Hepatocyte (in vitro differentiated cells): ENCODE measurements around the gene MRPL55. TPM values are rescaled to one million over a fixed set of nuclear protein-coding genes. Genes with fewer than 3 reads are reported as not detected.

Experiments
- DNase-seq: peaks from one replicate; pipeline ENCODE4 v3.0.0-alpha.2; 2016; ENCODE audit warnings: low spot score
- H2AFZ ChIP-seq: fragments of 200-600 bp; sonication (generic); 2 replicates; pipeline ENCODE4 v1.6.0; 2016; ENCODE audit warnings: antibody characterized with exemption, mild to moderate bottlenecking
- H3K27ac ChIP-seq: fragments of 200-600 bp; sonication (generic); 2 replicates; pipeline ENCODE4 v1.5.1; 2016; ENCODE audit warnings: mild to moderate bottlenecking
- H3K27me3 ChIP-seq: fragments of 200-600 bp; sonication (generic); 2 replicates; pipeline ENCODE4 v1.6.1; 2016
- H3K36me3 ChIP-seq: fragments of 200-600 bp; sonication (generic); replicated peaks from 2 replicates; pipeline ENCODE4 v1.5.1; 2016; ENCODE audit warnings: low read depth; ENCODE audit not compliant: insufficient read depth
- H3K4me1 ChIP-seq: fragments of 200-600 bp; sonication (generic); 2 replicates; pipeline ENCODE4 v1.5.1; 2016; ENCODE audit warnings: mild to moderate bottlenecking, moderate library complexity; ENCODE audit not compliant: insufficient read depth
- H3K4me2 ChIP-seq: fragments of 200-600 bp; sonication (generic); 2 replicates; pipeline ENCODE4 v1.6.0; 2016
- H3K4me3 ChIP-seq: fragments of 200-600 bp; sonication (generic); 2 replicates; pipeline ENCODE4 v1.5.1; 2016; ENCODE audit warnings: mild to moderate bottlenecking
- H3K79me2 ChIP-seq: fragments of 200-600 bp; sonication (generic); 2 replicates; pipeline ENCODE4 v1.6.0; 2017; ENCODE audit warnings: mild to moderate bottlenecking
- H3K9me2 ChIP-seq: fragments of 200-600 bp; sonication (generic); replicated peaks from 2 replicates; pipeline ENCODE4 v1.6.0; 2017; ENCODE audit warnings: mild to moderate bottlenecking; ENCODE audit not compliant: insufficient read depth
- H3K9me3 ChIP-seq: fragments of 200-600 bp; sonication (generic); 2 replicates; pipeline ENCODE4 v1.5.1; 2016; ENCODE audit warnings: low read depth, mild to moderate bottlenecking
- H4K20me1 ChIP-seq: fragments of 200-600 bp; sonication (generic); 2 replicates; pipeline ENCODE4 v1.6.0; 2016; ENCODE audit warnings: mild to moderate bottlenecking; ENCODE audit not compliant: insufficient read depth, poor library complexity, severe bottlenecking
- EZH2 ChIP-seq: fragments of 200-600 bp; sonication (generic); IDR thresholded peaks from 2 replicates; pipeline ENCODE4 v1.6.1; 2016; ENCODE audit warnings: antibody characterized with exemption, mild to moderate bottlenecking, borderline replicate concordance
- EZH2phosphoT487 ChIP-seq: fragments of 200-600 bp; sonication (generic); IDR thresholded peaks from one replicate; pipeline ENCODE4 v1.6.1; 2018; ENCODE audit warnings: antibody characterized with exemption, mild to moderate bottlenecking, low read depth, moderate library complexity; ENCODE audit not compliant: unreplicated experiment, severe bottlenecking
- WGBS: methylation state at CpG from one replicate; pipeline ENCODE4 v1.1.6; 2016; ENCODE audit warnings: low lambda C conversion rate; ENCODE audit errors: missing lambda C conversion rate; 5-methylcytosine and 5-hydroxymethylcytosine counted together
- polyA plus RNA-seq: library from polyadenylated mRNA; unstranded; fragments of >200 nt; fragmentation: Nextera tagmentation; extraction: Ambion mirVana; gene quantifications from 2 replicates; pipeline ENCODE4 v1.2.1, GENCODE V29; 2016
- total RNA-seq: library from RNA; depleted of rRNA; stranded (reverse); fragments of >200 nt; gene quantifications from 2 replicates; pipeline ENCODE4 v1.2.3, GENCODE V29; 2014
- TF ChIP-seq, protein P1 (sequence below): fragments of 200-600 bp; sonication (generic); IDR thresholded peaks from 2 replicates; pipeline ENCODE4 v1.5.1; 2016; ENCODE audit warnings: antibody characterized with exemption, mild to moderate bottlenecking; ENCODE audit not compliant: poor library complexity

Gene MRPL55
- total and polyA plus RNA-seq, 2 experiments from 2014 or later = 64.8 to 130 TPM

DNA sequence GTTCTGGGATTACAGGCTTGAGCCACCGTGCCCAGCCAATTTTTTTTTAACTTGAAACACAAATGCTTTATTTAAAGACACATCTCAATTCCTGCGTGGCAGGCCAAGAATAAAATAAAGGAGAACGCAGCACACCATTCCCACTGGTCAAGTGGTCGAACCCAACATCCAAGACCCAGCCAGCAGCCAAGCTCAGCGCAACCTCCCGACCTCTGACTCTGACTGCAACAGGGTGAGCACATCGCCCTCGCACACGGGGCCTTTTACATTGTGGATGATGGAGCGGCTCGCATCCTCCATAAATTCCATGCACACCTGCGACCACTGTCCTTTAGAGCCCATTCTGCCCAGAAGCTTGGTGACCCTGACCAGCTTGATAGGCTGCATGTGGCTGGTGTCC is 25.5 kb upstream of the MRPL55 start:
- 95% methylated on average over 12 of the region's 12 CpGs for WGBS
- Histone ChIP-seq H3K9me3 (no peaks in the 10 kb centered on the region), H3K9me2 (no peaks in the 10 kb centered on the region), H3K79me2 (no peaks in the 10 kb centered on the region), H3K4me2 (no peak overlapping the region), H3K4me3 (no peak overlapping the region), H3K27me3 (no peaks in the 10 kb centered on the region), H3K27ac (no peak overlapping the region), H3K36me3 (no peaks in the 10 kb centered on the region), H2AFZ (no peak overlapping the region), H3K4me1 (no peaks in the 10 kb centered on the region), H4K20me1 (no peaks in the 10 kb centered on the region)
- DNase-seq = no peak
- no peak for TF ChIP-seq EZH2phosphoT487
- TF ChIP-seq EZH2 = no peak
- TF ChIP-seq, protein P1, sequence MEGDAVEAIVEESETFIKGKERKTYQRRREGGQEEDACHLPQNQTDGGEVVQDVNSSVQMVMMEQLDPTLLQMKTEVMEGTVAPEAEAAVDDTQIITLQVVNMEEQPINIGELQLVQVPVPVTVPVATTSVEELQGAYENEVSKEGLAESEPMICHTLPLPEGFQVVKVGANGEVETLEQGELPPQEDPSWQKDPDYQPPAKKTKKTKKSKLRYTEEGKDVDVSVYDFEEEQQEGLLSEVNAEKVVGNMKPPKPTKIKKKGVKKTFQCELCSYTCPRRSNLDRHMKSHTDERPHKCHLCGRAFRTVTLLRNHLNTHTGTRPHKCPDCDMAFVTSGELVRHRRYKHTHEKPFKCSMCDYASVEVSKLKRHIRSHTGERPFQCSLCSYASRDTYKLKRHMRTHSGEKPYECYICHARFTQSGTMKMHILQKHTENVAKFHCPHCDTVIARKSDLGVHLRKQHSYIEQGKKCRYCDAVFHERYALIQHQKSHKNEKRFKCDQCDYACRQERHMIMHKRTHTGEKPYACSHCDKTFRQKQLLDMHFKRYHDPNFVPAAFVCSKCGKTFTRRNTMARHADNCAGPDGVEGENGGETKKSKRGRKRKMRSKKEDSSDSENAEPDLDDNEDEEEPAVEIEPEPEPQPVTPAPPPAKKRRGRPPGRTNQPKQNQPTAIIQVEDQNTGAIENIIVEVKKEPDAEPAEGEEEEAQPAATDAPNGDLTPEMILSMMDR = no peak

DNA sequence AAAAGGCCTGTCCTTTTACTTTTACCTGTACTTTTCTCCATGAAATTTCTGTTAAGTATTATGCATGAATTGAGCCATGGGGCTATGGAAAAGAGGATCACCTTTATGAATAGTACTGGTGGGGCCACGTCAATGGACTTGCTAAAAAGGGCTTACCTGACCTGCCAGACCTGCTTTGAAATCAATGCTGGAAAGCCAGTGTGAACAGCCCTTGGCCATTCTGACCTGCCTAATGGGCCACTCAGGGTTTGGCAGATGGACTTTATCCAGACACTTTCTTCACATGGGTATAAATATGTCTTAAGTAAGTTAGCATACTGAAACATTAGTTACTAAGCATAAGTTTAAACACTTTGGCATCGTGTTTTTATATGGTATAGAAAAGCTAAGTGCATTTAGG is 22.7 kb upstream of the MRPL55 start:
- Histone ChIP-seq H3K27ac (peak overlapping the region; percentile 77), H3K9me2 (no peaks in the 10 kb centered on the region), H3K79me2 (no peaks in the 10 kb centered on the region), H3K4me3 (no peak overlapping the region), H3K4me1 (no peaks in the 10 kb centered on the region), H4K20me1 (no peaks in the 10 kb centered on the region), H3K9me3 (no peaks in the 10 kb centered on the region), H3K27me3 (no peaks in the 10 kb centered on the region), H3K36me3 (no peaks in the 10 kb centered on the region), H3K4me2 (peak overlapping the region; percentile 12), H2AFZ (no peak overlapping the region)
- no peak for DNase-seq
- 72% methylated on average over 2 of the region's 2 CpGs for WGBS
- TF ChIP-seq EZH2 = no peak
- TF ChIP-seq EZH2phosphoT487 = no peak
- TF ChIP-seq, protein P1 = no peak

DNA sequence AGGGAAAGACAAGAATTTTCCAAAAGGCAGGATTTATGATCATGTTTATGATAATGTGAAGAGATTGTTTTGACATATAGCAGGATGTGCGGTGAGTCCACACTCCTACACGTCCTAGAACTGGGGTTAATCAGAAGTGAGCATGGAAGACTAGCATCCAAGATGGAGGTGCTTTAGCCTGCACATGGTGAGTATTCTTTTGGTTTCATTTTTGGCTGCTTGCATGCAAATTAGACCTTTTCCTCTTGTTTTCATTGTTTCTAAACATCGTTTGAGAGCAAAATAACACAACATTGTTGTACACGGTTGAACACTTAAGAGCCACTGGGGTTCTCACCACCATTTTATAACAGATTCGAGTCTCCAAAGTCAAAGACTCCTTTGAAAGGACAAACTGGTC is 16.1 kb upstream of the MRPL55 start:
- Histone ChIP-seq H3K79me2 (no peaks in the 10 kb centered on the region), H3K27me3 (no peaks in the 10 kb centered on the region), H3K36me3 (no peaks in the 10 kb centered on the region), H3K9me2 (no peaks in the 10 kb centered on the region), H2AFZ (no peak overlapping the region), H3K9me3 (no peaks in the 10 kb centered on the region), H4K20me1 (no peaks in the 10 kb centered on the region), H3K4me3 (no peak overlapping the region), H3K4me2 (no peak overlapping the region), H3K4me1 (peaks cover 6% of the 10 kb centered on the region), H3K27ac (no peak overlapping the region)
- DNase-seq = no peak
- no peak for TF ChIP-seq EZH2phosphoT487
- no peak for TF ChIP-seq EZH2
- TF ChIP-seq, protein P1 = no peak
- 80% methylated on average over 5 of the region's 5 CpGs for WGBS

DNA sequence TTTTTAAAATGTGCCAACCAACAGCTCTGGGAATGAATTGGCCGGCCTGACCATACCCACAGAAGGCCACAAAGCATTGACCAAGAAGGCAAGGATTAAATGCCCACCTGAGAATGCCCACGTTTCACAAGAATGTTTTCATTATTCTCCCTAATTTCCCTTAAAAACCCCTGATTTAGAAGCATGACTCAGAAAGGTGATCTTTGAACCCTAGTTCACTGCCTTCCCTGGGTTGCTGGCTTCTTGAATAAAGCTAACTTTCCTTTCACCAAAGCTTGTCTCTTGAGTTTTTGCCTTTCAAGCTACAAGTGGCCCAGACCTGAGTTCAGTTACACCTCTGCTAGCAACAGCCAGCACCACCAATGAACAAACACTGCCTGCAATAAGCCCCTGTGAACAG is 14.4 kb upstream of the MRPL55 start:
- H3K4me2 ChIP-seq = no peak overlapping the region
- H3K9me2 ChIP-seq = no peaks in the 10 kb centered on the region
- WGBS = 54% methylated on average over 2 of the region's 2 CpGs
- peaks cover 6% of the 10 kb centered on the region for H3K4me1 ChIP-seq
- no peak overlapping the region for H3K4me3 ChIP-seq
- no peak for TF ChIP-seq EZH2
- H3K79me2 ChIP-seq = no peaks in the 10 kb centered on the region
- no peaks in the 10 kb centered on the region for H3K36me3 ChIP-seq
- DNase-seq = no peak
- no peaks in the 10 kb centered on the region for H3K9me3 ChIP-seq
- no peaks in the 10 kb centered on the region for H4K20me1 ChIP-seq
- peak overlapping the region; percentile 52 for H3K27ac ChIP-seq
- no peaks in the 10 kb centered on the region for H3K27me3 ChIP-seq
- no peak overlapping the region for H2AFZ ChIP-seq
